ENCODE results near the gene COPG1. TPM values are rescaled to one million over a fixed set of nuclear protein-coding genes. Genes with fewer than 3 reads are reported as not detected.

COPG1 gene
- total and polyA plus RNA-seq, 10 of the 15 experiments (the other 5 are each of a cell fraction or from before 2014, with no cell fraction given): 54.8 to 143 (median 91.2) TPM

GRCh38 chr3:129276385-129276784 is 27.0 kb downstream of the COPG1 start (continued):
- TF ChIP-seq, protein P1, sequence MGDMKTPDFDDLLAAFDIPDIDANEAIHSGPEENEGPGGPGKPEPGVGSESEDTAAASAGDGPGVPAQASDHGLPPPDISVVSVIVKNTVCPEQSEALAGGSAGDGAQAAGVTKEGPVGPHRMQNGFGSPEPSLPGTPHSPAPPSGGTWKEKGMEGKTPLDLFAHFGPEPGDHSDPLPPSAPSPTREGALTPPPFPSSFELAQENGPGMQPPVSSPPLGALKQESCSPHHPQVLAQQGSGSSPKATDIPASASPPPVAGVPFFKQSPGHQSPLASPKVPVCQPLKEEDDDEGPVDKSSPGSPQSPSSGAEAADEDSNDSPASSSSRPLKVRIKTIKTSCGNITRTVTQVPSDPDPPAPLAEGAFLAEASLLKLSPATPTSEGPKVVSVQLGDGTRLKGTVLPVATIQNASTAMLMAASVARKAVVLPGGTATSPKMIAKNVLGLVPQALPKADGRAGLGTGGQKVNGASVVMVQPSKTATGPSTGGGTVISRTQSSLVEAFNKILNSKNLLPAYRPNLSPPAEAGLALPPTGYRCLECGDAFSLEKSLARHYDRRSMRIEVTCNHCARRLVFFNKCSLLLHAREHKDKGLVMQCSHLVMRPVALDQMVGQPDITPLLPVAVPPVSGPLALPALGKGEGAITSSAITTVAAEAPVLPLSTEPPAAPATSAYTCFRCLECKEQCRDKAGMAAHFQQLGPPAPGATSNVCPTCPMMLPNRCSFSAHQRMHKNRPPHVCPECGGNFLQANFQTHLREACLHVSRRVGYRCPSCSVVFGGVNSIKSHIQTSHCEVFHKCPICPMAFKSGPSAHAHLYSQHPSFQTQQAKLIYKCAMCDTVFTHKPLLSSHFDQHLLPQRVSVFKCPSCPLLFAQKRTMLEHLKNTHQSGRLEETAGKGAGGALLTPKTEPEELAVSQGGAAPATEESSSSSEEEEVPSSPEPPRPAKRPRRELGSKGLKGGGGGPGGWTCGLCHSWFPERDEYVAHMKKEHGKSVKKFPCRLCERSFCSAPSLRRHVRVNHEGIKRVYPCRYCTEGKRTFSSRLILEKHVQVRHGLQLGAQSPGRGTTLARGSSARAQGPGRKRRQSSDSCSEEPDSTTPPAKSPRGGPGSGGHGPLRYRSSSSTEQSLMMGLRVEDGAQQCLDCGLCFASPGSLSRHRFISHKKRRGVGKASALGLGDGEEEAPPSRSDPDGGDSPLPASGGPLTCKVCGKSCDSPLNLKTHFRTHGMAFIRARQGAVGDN (IDR thresholded peaks at IDR 0.05): peak; percentile 48; the same call in 1 of the 2 replicates
- TF ChIP-seq MEF2A (IDR thresholded peaks at IDR 0.05; ENCODE audit: insufficient read depth, low read depth, low read length) (peak; percentile 77; the same call in 1 of the 2 replicates), NFYB (IDR thresholded peaks at IDR 0.05; ENCODE audit: insufficient read depth, low read depth, low read length) (no peak), TCF7 (IDR thresholded peaks at IDR 0.05; ENCODE audit: borderline replicate concordance) (peak; percentile 71; the same call in 1 of the 2 replicates), EED (IDR thresholded peaks at IDR 0.05; ENCODE audit: low read depth) (peak; percentile 59; the same call in 1 of the 2 replicates), ETV6 (conservative IDR thresholded peaks at IDR 0.05 in 1 of 2, IDR thresholded peaks at IDR 0.05 in 1 of 2; ENCODE audit: borderline replicate concordance in 1 of 2, low read depth in 1 of 2) (peak in 1 of 2 experiments; percentile 82; a peak in 2 of 4 replicates), FOXK2 (IDR thresholded peaks at IDR 0.05) (peak; percentile 79; the same call in 1 of the 2 replicates), TARDBP (IDR thresholded peaks at IDR 0.05; ENCODE audit: borderline replicate concordance) (peak; percentile 51; the same call in 1 of the 2 replicates), ZBTB4 (CRISPR knock-in tag; IDR thresholded peaks at IDR 0.05) (no peak), NBN (IDR thresholded peaks at IDR 0.05) (peak; percentile 73), PKNOX1 (IDR thresholded peaks at IDR 0.05) (peak; percentile 80), MLLT1 (IDR thresholded peaks at IDR 0.05) (no peak; the same call in 1 of the 2 replicates), SREBF2 (IDR thresholded peaks at IDR 0.05; ENCODE audit: low read length) (no peak), CREB1 (IDR thresholded peaks at IDR 0.05; ENCODE audit: low read depth) (peak; percentile 65; the same call in 1 of the 2 replicates)
- TF ChIP-seq, protein P2, sequence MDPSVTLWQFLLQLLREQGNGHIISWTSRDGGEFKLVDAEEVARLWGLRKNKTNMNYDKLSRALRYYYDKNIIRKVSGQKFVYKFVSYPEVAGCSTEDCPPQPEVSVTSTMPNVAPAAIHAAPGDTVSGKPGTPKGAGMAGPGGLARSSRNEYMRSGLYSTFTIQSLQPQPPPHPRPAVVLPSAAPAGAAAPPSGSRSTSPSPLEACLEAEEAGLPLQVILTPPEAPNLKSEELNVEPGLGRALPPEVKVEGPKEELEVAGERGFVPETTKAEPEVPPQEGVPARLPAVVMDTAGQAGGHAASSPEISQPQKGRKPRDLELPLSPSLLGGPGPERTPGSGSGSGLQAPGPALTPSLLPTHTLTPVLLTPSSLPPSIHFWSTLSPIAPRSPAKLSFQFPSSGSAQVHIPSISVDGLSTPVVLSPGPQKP (IDR thresholded peaks at IDR 0.05; ENCODE audit: low read depth, low read length): no peak
- TF ChIP-seq, protein P3, sequence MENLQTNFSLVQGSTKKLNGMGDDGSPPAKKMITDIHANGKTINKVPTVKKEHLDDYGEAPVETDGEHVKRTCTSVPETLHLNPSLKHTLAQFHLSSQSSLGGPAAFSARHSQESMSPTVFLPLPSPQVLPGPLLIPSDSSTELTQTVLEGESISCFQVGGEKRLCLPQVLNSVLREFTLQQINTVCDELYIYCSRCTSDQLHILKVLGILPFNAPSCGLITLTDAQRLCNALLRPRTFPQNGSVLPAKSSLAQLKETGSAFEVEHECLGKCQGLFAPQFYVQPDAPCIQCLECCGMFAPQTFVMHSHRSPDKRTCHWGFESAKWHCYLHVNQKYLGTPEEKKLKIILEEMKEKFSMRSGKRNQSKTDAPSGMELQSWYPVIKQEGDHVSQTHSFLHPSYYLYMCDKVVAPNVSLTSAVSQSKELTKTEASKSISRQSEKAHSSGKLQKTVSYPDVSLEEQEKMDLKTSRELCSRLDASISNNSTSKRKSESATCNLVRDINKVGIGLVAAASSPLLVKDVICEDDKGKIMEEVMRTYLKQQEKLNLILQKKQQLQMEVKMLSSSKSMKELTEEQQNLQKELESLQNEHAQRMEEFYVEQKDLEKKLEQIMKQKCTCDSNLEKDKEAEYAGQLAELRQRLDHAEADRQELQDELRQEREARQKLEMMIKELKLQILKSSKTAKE (IDR thresholded peaks at IDR 0.05; ENCODE audit: low read depth, poor library complexity, severe bottlenecking): peak; percentile 85
